ENCODE results near the gene POLR2B. TPM values are rescaled to one million over a fixed set of nuclear protein-coding genes. Genes with fewer than 3 reads are reported as not detected.
"Not testable (repeated sequence)": the region's sequence is repeated elsewhere in the genome, so short reads cannot be mapped to it uniquely, and the experiment has no call there.

The POLR2B gene
- 41.2 TPM for total RNA-seq

GRCh38 chr4:56978750-56979303 lies at the start of gene POLR2B:
POLR2B (plus strand) TSS chr4:56978896; CDS start chr4:56978986, 90 bp downstream.
- peak; percentile 58 to 94 (median 94) for DNase-seq (ENCODE audit: low read depth in 2 of 3, low spot score in 2 of 3)

DNA sequence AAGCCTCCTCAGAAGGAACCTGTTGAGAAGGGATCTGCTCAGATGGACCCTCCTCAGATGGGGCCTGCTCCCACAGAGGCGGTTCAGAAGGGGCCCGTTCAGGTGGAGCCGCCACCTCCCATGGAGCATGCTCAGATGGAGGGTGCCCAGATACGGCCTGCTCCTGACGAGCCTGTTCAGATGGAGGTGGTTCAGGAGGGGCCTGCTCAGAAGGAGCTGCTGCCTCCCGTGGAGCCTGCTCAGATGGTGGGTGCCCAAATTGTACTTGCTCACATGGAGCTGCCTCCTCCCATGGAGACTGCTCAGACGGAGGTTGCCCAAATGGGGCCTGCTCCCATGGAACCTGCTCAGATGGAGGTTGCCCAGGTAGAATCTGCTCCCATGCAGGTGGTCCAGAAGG lies 48.1 kb upstream of the POLR2B start:
- DNase-seq (ENCODE audit: low read depth in 2 of 3, low spot score in 2 of 3) = no peak

GRCh38 chr4:56931924-56932323 lies 46.8 kb upstream of the POLR2B start:
- DNase-seq (ENCODE audit: low read depth in 2 of 3, low spot score in 2 of 3) = no peak

GRCh38 chr4:56937262-56937661 lies 41.4 kb upstream of the POLR2B start:
- no peak for DNase-seq (ENCODE audit: low read depth in 2 of 3, low spot score in 2 of 3)

DNA sequence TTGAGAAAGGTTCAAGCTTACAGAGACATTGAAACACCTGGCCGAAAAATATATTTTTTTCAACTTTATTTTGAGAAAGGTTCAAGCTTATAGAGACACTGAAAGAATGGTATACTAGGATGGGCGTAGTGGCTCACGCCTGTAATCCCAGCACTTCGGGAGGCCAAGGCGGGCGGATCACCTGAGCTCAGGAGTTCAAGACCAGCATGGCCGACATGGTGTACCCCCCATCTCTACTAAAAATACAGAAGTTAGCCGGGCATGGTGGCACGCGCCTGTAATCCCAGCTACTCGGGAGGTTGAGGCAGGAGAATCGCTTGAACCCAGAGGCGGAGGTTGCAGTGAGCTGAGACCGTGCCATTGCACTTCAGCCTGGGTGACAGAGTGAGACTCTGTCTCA lies 38.9 kb upstream of the POLR2B start:
- not testable (repeated sequence) for DNase-seq (ENCODE audit: low read depth in 2 of 3, low spot score in 2 of 3)

DNA sequence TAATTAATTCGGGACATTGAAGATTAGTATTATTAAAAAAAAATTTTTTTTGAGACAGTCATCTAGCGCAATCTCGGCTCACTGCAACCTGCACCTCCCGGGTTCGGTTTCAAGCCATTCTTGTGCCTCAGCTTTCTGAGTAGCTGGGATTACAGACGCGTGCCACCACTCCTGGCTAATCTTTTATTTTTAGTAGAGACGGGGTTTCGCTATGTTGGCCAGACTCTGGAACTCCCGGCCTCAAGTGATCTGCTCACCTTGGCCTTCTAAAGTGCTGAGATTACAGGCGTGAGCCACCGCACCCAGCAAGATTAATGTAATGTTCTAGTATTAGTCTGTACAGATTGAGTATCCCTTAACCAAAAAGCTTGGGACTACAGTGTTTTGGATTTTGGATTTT lies 38.3 kb upstream of the POLR2B start:
- no peak for DNase-seq (ENCODE audit: low read depth in 2 of 3, low spot score in 2 of 3)

DNA sequence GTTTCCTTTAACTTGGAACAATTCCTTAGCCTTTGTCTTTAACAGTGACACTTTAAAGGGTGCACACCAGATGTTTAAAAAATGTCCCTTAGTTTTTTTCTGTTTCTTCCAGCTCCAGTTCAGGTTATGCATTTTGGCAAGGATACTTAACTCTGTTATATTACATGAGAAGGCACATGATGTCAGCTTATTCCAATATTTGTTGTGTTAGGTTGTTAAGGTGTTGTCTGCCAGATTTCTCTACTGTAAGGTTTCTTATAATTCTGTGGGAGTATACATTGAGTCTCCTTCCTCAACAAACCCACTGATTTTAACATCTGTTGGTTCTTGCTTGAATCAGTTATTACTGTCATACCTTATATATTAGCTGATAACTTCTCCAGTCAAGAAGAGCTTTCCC lies 37.7 kb upstream of the POLR2B start:
- DNase-seq (ENCODE audit: low read depth in 2 of 3, low spot score in 2 of 3) = no peak

DNA sequence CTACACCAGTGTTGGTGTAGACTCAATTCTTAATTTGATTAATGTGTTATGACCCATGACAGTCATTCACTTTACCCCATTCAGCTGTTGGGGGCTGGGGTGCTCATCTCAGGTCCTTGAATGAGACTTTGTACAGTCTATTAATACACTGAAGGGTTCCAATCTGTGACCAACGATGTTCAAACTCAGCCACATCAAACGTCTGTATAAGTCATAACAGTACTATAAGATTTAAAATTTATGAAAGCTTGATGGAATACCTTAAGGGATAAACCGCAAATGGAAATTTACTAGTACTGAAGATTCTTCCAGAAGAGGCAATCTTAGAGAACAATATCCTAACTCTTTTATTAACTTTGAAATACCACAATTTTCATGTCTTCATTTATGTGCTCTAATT lies 37.3 kb upstream of the POLR2B start:
- DNase-seq (ENCODE audit: low read depth in 2 of 3, low spot score in 2 of 3) = no peak

GRCh38 chr4:56953680-56954520 lies 24.8 kb upstream of the POLR2B start:
- DNase-seq (ENCODE audit: low read depth in 2 of 3, low spot score in 2 of 3) = no peak

- DNase-seq (ENCODE audit: low read depth in 2 of 3, low spot score in 2 of 3) = peak in 1 of 3 donors; percentile 7
Observed at GRCh38 chr4:56958111-56958517, 20.6 kb upstream of the POLR2B start.

DNA sequence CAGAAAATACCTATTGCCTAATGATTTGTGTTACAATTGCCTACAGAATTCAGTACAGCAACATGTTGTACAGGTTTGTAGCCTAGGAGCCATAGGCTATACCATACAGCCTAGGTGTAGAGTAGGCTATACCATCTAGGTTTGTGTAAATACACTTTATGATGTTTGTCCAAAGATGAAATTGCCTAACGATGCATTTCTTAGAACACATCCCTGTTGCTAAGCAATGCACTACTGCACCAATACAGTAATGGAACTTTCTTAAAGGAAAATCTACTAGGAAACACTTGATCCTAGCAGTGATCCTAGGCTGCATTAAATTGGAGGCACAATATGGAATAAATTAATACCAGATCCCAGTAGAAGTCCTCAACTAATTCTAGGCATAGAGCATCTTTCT lies 19.6 kb upstream of the POLR2B start:
- DNase-seq (ENCODE audit: low read depth in 2 of 3, low spot score in 2 of 3) = no peak

GRCh38 chr4:56961107-56961500 lies 17.6 kb upstream of the POLR2B start:
- no peak for DNase-seq (ENCODE audit: low read depth in 2 of 3, low spot score in 2 of 3)

DNA sequence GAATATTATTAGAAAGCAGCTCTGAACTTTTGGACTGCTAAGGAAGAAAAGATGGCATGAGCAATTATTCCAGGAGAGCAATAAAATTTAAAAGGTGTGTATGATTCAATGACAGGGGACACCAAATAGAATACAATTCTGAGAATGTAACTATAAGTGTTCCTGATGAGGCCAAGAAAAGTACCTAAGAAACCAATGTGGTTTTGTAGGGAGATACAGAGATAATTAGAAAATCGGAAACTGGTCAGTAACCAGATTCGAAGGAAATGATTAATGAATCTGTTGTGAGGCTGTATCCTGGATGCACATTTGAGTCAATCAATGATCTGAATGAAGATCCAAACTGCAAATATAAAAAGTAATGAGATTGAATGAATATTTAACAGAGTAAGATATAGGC lies 7.3 kb upstream of the POLR2B start:
- DNase-seq (ENCODE audit: low read depth in 2 of 3, low spot score in 2 of 3) = no peak

GRCh38 chr4:56972389-56972788 lies 6.3 kb upstream of the POLR2B start:
- no peak for DNase-seq (ENCODE audit: low read depth in 2 of 3, low spot score in 2 of 3)

- peak in 1 of 3 donors; percentile 35 for DNase-seq (ENCODE audit: low read depth in 2 of 3, low spot score in 2 of 3)
Observed at GRCh38 chr4:56972809-56973208, 5.9 kb upstream of the POLR2B start.

GRCh38 chr4:56973336-56973735 lies 5.4 kb upstream of the POLR2B start:
- DNase-seq (ENCODE audit: low read depth in 2 of 3, low spot score in 2 of 3) = no peak

DNA sequence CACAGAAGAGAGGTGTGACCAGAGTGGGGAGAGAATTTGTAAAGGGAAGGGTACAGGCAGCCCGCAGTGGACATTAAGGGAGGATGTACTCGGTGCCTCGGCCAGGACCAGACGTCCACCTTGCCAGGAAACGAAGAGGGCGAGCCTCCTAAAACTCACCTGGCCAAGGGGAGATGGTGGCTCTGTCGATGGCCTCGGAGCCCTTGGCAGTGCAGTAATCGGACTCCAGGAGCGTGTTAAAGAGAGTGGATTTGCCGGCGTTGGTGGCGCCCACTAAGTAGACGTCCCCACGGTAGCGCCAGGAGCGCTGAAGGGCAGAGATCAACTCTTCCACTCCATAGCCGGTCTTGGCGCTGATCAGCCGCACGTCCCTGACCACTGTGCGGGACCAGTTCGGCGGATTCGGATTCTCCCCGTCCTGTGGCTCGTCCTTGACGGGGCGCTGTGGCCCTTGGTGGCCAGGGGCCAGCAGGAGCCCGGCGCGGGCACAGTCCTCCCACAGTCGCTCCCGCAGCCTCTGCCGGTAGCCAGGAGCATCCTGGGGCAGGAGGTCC lies 2.3 kb upstream of the POLR2B start:
- peak in 1 of 3 donors; percentile 9 for DNase-seq (ENCODE audit: low read depth in 2 of 3, low spot score in 2 of 3)

DNA sequence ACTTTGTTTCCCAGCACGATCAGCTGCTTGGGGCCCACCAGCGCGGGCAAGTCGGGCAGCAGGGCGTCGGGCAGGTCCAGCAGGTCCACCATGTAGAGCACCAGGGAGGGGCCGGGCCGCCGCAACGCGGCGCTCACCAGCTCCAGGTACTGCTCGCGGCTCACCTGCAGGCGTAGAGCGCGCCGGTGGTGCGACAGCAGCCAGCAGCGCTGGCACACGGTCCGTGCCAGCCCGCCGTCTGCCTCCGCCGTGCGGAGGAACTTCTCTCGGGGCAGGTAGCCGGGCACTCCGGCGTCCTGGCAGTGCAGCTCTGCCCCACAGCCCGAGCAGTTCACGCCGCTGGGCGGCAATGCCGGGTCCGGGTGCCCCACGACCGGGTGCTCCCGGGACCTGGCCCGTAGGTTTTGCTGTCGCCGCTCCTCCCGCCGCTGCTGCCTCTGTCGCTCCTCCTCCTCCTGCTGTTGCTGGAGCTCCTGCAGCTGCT lies 1.8 kb upstream of the POLR2B start:
- peak in 2 of 3 donors; percentile 34 to 39 for DNase-seq (ENCODE audit: low read depth in 2 of 3, low spot score in 2 of 3)

DNA sequence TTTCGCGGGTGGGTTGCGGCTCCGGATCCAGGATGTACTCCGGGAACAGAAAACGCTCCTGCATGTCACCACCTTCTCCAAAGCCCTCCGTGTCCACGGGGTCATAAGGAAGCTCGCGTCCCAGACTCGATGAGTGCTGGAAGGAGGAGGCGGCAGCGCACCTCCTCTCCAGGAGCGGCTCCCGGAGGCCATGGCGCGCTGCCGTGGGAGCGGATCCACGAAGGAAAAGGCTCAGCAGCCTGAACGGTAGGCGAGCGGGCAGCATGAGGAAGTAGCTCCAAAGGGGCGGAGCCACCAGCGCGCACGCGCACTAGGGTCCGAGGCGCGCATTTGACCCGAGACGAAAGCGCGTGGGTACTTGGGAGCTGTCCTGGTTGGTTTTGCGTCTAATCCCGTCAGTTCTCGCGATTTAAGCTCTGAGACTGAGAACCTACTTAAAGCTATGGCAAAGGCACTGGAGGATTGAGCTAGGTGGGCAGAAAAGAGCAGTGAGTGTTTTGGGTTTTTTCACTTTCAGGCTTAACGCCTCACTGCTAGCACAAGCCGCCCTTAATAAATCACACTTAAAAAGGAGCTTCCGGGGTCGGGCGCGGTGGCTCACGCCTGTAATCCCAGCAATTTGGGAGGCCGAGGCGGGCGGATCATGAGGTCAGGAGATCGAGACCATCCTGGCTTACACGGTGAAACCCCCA lies 1.2 kb upstream of the POLR2B start, which contains the start of gene NOA1:
Gene NOA1 (minus strand): TSS at position 286 of the 692 bp plus-strand sequence. CDS start 21 bp downstream, at position 265.
- peak; percentile 99 for DNase-seq (ENCODE audit: low read depth in 2 of 3, low spot score in 2 of 3)

DNA sequence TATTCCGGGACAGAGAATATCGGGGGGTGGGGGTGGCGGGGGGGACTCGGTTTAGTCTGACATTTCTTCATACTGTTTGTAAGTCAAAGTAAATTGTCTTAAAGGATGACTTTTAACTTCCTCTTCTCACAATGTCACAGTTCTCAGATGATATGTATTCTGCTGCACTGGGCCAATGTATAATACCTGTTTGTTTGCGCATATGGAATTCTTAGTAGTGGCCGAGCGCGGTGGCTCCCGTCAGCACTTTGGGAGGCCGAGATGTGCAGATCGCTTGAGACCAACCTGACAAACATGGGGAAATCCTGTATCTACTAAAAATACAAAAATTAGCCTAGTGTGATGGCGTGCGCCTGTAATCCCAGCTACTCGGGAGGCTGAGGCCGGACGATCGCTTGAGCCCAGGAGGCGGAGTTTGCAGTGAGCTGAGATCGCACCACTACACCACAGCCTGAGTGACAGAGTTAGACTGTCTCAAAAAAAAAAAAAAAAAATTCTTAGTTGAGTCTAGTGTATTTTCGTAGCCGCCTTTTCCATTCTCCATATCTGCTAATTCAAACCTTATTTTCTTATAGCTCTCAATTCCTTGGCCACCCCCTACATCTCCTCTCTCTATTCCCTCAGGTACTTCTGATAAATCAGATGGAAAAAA lies 851 bp downstream of the POLR2B start:
- peak in 1 of 3 donors; percentile 32 for DNase-seq (ENCODE audit: low read depth in 2 of 3, low spot score in 2 of 3)

- no peak for DNase-seq (ENCODE audit: low read depth in 2 of 3, low spot score in 2 of 3)
Observed at GRCh38 chr4:56981795-56982201, 3.1 kb downstream of the POLR2B start.

Data from hematopoietic multipotent progenitor cell (in vitro differentiated cells).